GM12865 (cell line): Measurements from ENCODE around the gene IP6K3.

ENCODE experiments used
- DNase-seq: peaks from one replicate; pipeline ENCODE4 v3.0.0; 2010; ENCODE audit warnings: low read depth
- H3K4me3 ChIP-seq: 2 replicates; pipeline ENCODE4 v1.5.1; 2011; ENCODE audit warnings: mild to moderate bottlenecking, low read depth, low read length, control low read depth
- TF ChIP-seq, protein P1 (sequence below): IDR thresholded peaks from 2 replicates; pipeline ENCODE4 v1.5.1; 2011; ENCODE audit warnings: low read length, control low read depth, low read depth, inconsistent platforms; ENCODE audit not compliant: insufficient read depth; ENCODE audit errors: missing control alignments

Gene IP6K3

DNA sequence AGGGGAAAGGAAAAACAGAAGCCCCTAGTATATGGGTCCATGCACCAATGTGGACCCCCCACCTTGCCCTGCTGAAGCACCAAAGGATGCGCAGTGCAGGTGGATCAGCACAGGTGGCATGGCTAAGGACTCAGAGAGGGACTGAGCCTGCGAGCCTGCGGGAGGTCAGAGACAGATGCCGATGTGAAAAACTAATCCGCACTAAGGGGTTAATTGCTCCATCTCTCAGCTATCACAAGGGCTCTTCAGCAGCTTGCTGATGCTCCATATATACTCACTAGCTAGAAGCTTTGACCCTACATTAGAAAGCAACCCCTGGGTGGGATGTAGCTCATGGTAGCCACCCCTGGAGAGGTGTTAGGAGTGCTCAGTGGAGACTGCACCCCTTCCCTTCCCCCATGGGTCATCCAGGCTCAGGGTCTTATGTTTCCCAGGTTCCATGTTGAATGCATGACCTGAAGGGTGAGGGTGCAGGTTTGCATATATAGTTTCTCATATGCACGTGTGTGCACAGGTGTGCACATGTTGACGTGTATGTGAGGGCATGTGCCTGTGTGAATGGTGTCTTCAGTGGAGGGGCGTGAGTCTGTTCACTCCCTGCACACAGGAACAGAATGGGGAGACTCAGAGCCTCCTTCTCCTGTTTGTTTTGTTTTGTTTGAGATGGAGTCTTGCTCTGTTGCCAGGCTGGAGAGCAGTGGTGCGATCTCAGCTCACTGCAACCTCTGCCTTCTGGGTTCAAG is 13.4 kb upstream of the IP6K3 start:
- no peak for DNase-seq
- no peak overlapping the region for H3K4me3 ChIP-seq
- TF ChIP-seq, protein P1, sequence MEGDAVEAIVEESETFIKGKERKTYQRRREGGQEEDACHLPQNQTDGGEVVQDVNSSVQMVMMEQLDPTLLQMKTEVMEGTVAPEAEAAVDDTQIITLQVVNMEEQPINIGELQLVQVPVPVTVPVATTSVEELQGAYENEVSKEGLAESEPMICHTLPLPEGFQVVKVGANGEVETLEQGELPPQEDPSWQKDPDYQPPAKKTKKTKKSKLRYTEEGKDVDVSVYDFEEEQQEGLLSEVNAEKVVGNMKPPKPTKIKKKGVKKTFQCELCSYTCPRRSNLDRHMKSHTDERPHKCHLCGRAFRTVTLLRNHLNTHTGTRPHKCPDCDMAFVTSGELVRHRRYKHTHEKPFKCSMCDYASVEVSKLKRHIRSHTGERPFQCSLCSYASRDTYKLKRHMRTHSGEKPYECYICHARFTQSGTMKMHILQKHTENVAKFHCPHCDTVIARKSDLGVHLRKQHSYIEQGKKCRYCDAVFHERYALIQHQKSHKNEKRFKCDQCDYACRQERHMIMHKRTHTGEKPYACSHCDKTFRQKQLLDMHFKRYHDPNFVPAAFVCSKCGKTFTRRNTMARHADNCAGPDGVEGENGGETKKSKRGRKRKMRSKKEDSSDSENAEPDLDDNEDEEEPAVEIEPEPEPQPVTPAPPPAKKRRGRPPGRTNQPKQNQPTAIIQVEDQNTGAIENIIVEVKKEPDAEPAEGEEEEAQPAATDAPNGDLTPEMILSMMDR = no peak

DNA sequence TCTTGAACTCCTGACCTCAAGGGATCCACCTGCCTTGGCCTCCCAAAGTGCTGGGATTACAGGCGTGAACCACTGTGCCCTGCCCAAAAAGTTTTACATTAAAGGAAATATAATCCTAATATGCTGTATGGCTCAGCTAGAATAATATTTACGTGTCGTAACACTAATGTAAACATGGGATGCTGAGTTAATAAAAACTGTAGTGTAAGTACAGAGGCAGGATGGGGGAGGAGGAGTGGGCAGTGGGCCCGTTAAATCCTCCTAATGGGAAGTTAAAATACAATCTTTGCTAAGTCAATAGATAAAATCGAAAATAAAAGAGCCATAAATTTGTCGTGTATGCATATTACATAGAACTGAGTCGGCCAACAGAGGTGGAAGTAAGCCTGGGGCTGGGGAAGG is 12.1 kb upstream of the IP6K3 start:
- no peak for DNase-seq
- TF ChIP-seq, protein P1 = no peak
- H3K4me3 ChIP-seq = no peak overlapping the region

DNA sequence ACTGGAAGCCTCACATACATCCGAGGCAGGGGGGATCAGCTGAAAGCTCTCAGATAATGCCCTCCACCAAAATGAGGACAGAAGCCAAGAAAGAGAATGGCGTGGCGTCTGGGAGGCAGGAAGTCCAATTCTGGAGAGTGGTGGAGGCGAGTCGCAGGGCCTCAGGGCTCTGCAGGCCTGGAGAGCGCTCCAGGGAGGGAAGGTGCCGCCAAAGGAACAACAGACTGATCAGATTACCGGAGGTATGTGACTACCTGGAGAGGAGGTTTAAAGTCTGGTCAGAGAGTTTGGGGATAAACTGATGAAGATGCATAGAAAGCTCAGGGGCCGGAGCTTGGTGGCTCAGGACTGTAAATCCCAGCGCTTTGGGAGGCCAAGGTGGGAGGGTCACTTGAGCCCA is 11.2 kb upstream of the IP6K3 start:
- H3K4me3 ChIP-seq = no peak overlapping the region
- TF ChIP-seq, protein P1 = no peak
- DNase-seq = no peak

DNA sequence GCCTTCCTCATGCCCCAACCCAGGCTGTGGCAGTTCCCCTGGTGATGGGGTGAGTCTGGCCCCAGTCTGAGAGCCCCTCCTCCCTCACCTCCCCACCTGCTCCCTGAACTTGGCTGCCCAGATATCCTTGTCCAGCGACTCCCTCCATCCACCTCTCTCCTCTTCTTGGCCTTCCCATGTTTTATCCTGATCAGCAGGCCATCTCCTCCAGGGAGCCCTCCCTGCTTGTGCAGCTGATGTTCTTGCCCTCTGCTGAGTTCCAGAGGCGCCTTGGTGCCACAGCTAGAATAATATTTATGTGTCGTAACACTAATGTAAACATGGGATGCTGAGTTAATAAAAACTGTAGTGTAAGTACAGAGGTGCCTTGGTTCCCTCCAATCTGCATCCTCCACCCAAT is 10.4 kb upstream of the IP6K3 start:
- TF ChIP-seq, protein P1 = no peak
- no peak for DNase-seq
- H3K4me3 ChIP-seq = no peak overlapping the region

DNA sequence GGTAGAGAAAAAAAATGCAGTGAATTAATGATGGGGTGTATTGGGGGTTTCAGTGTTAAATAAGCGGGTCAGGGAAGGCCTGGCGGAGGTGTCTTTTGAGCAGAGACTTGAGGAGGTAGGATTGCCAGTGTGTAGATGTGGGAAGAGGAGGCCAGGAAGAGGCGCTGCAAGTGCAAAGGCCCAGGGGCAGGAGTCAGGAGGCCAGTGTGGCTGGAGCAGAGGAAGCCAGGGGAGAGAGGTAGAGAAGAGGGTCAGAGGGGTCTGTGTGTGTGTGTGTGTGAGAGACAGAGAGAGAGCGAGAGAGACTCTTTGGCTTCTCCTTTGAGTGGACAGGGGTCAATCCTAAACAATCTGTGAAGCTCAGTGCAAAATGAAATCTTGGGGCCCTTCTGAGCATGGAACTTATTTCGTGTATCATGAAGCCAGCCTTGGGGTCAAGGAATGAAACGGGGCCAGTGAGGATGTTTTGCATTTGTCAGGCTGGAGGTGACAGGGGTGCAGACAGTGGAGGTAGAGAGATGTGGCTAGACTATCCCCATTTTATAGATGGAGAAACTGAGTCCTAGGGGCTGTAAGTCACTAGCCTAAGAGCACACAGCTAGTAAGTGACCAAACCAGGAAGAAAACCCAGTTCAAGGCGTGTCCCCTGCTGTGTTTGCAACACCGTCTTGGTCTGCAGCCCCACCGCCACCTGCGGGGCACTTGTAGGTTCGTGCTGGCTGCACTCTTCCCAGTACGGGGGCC is 9.7 kb upstream of the IP6K3 start:
- DNase-seq = no peak
- TF ChIP-seq, protein P1 = no peak
- H3K4me3 ChIP-seq = no peak overlapping the region

DNA sequence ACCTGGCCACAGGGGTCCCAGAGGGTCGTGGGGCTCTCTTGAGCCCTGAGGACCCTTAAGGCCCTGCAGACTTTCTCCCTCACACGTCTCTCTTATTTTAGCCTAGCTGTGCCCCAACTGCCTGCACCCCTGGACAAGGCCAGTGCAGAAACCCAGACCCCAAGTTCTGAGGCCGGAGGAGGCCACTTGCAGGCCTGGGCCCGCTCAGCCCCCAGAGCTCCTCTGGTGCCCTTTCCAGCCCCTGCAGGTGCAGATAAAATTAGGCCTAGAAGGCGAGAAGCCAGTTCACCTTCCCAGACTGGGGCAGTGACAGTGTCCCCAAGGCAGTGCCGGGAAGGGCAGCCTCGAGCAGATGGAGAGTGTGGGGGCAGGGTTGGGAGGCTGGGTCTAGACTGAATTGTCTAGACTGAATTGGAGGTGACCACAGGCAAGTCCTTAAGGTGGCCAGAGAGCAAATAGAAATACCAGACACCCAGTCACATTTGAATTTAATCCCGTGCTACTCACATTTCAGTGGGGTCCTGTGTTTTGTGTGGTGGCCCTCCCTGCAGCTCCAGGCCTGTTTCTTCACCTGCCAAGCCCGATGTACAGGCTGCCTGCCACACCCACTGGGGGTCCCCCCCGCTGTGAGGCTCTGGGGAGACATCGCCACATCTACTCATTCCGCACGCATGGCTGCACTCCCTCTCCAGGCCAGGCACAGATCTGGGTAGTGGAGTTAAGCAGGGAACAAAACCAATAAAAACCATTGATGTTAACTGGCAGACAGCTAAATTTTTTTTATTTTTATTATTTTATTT is 8.6 kb upstream of the IP6K3 start:
- DNase-seq = no peak
- H3K4me3 ChIP-seq = no peak overlapping the region
- TF ChIP-seq, protein P1 = no peak
